NCI-H2029 treated with DMSO at 0.1 percent for 48 hours (cell line): ENCODE measurements around the gene NAB2.
"Not testable (repeated sequence)": the region's sequence is repeated elsewhere in the genome, so short reads cannot be mapped to it uniquely, and the experiment has no call there.

Experiments
- DNase-seq: peaks from one replicate; lab custom pipeline; 2025; lab: John Stamatoyannopoulos, UW

The NAB2 gene

GRCh38 chr12:57112492-57113294, 23.8 kb downstream of the NAB2 start:
- DNase-seq: no peak

- DNase-seq: no peak
These were observed 27.8 kb downstream of the NAB2 start for GRCh38 chr12:57116580-57117281.

- no peak for DNase-seq
These were observed 29.9 kb downstream of the NAB2 start for GRCh38 chr12:57118711-57119271.

GRCh38 chr12:57119294-57120085, 30.6 kb downstream of the NAB2 start:
- no peak for DNase-seq

DNA sequence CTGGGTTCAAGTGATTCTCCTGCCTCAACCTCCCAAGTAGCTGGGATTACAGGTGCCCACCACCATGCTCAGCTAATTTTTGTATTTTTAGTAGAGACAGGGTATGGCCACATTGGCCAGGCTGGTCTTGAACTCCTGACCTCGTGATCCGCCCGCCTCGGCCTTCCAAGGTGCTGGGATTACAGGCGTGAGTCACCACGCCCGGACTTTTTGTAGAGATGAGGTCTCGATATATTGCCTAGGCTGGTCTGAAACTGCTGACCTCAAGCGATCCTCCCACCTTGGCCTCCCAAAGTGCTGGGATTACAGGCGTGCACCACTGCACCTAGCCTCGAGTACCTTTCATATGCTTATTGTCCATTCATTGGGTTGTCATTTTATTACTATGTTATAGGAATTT, 31.8 kb downstream of the NAB2 start:
- not testable (repeated sequence) for DNase-seq

GRCh38 chr12:57123813-57124212, 34.9 kb downstream of the NAB2 start:
- DNase-seq: no peak

DNA sequence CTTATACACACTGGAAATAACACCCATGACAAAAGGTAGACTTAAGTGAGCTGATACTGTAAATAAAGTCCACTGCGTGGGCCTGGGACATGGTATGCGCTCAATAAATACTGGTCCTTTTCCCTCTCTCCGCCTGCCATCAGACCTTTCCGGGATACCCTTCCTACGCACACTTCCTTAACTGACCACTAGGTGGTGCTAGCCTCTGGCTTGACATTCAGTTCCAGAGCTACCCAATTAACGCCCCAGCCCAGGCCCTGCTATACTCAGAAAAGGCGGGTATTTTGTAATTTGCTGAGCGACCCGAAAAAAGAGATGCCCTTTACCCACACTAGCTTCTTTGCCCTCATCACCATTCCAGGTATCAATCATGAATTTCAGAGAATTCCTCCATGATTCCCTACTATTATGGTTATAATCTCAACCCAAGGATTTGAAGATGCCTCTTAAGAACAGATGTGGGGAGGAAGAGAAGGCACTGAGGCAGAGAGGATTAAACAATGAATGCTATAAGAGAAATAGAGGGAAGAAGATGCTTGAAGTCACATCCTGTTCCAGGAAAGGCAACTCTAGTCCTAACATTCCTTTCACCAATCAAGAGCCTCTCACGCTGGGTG, 35.5 kb downstream of the NAB2 start:
- peak; percentile 81 for DNase-seq

GRCh38 chr12:57126061-57126460, 37.1 kb downstream of the NAB2 start:
- no peak for DNase-seq

DNA sequence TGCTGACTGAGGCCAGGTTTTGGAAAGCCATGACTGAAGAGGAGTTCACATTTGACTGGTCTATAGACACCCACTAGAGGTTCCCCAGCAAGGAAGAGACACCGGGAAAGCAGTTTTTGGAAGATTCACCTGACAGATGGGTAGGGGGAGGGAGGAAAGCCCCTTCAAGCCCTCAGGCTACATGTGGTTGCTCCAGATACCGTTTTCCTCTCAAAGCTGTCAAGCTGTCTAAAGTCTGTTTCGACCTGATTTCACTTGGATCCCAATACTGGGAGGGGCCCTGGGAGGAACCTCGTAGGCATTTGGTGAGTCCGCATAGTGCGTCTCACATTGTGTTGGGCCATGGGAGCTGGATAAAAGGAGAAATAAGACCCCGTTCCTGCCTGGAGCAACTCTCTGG, 37.6 kb downstream of the NAB2 start:
- DNase-seq: no peak

DNA sequence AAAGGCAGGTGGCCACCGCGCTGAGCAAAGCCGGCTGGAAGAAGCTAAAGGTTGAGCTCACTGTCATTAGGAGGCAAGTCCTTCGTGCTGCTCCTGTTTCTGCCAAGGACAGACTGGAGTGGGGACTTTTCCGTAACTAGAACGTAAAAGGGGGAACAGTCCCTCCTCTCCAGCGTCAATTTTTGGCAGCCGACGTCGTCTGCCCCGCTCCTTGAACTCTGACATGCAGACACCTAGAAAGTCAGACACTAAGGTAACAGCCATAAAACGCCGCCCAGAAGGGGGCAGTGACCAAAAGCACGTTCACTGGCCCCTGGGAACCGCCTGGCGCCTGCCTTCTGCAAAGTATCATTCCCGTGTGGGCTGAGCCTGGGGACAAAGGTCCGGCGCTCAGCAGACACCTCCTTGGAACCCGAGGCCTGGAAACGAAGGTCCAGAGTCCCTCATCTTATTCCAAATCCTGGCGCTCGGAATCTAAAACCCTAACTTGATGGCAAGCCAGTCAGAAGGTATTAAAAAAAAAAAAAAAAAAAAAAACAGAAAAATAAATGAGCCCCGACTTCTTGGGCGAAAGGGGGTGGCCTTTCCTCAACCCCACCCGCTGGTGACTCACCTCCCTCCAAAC, 38.3 kb downstream of the NAB2 start:
- no peak for DNase-seq

DNA sequence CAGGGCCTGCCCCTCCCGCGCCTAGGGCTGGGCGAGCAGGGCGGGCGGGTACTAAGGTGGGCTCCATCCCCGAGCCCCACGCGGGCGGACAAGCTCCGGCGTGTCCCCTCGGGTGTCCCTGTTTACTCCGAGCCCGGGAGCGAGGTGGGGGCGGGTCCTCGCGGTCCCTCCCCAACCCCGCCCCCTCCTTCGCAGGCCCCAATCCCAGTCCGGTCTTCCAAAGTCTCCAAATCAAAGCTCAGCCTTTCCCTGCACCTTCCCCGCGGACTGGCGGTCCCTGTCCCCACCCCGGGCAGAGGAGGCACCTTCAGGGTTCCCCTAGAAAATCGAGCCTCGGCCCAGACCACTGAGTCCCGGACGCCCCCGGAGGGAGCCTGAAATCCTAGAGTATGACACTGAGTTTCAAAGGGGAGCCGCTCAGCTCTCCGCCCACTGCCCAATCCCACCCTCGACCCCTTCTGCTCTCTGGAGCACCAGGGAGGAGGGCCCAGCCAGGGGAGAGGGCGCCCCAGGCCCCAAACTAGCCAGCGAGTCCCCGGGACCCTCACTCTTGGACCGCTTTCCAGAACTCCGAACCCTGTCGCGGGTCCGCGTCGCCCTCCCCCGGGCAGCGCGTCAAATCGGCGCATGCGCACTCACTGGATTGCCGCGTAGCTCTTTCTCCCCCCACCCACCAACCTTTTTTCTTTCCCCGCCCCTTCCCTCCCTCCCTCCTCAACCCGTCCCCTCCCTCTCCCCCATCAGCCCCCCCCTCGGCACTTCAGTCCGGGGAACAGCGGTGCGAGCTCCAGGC, 39.0 kb downstream of the NAB2 start, which contains the start of gene LRP1:
LRP1 (plus strand) TSS at position 758 of the 793 bp plus-strand sequence. CDS start 482 bp downstream, outside the sequence.
- peak; percentile 50 for DNase-seq

- DNase-seq: no peak
These were observed 39.8 kb downstream of the NAB2 start for GRCh38 chr12:57128519-57129247.

GRCh38 chr12:57129321-57129842, 40.5 kb downstream of the NAB2 start:
- no peak for DNase-seq

DNA sequence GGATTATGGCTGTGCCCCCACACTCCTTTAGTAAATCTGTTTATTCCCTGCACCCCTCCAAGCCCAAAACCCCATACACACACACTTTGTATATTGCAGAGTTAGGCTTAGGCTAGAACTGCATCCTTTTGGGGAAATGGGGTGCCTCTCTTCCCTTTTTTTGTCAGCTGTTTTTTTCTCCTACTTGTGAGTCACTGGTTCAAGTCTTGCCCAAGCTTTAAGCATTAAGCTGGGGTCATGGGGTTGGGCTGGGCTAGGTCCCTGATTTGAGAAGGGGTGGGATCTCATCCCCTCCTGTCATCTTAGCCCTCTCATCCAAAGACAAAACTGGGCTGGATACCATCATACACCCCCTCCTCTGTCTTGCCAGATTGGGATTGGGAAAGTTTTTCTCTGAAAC, 41.0 kb downstream of the NAB2 start:
- DNase-seq: no peak

DNA sequence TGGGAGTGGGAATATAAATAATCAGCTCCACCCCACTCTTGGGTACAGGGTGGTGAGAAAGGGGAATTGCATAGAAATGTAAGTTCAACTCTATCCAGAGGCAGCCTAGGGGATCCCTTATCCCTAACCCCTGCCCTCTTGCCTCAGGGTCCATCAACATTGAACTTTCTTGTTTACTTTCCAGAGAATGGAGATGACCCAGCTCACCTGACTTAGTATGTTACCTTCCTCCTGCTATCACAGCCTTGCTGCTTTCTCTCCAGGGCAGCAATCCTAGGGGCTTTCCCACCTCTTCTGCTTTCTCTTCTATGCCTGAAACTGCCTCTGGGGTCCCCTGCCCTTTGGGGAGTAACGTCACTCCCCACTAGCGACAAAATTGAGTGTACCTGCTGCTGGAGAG, 42.0 kb downstream of the NAB2 start:
- no peak for DNase-seq

DNA sequence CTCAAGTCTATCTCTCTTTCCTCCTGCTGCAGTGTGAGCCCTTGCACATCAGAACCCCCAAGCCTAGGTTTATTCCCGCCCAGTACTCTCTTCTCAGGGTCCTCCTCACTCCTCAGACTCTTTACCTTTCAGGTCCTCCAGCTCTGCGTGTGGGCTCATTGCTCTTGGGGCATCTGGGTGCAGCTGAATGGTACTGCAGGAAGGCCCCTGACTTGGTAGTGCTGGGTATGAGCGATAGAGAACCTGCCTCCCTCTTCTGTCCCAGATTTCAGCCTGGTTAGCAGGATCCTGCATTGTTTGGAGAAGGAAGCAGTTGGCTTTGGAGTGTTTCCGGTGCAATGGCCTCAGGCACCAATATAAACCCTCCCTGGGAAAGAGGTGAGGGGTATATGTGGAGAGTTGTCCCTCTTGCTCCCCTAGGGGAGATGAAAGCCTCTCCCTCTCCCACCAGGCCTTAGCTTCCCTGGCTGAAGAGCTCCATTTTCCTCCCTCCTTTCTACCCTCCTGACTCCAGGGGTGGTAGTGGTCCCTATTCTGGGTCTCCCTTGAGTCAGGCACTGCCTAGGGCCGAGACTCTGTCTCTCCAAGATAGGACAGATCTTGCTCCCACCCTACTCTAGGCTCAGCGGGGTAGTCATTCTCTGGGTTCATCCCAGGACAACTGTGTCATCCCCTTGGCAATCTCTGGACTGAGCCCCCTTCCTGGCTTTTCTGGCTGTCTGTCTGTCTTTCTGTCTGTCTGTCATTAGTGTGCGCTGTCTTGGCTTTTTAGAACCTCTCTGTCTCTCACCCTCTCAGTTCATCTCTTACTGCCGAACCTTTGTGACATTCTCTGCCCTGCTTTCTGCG, 43.2 kb downstream of the NAB2 start:
- DNase-seq: no peak

- DNase-seq: no peak
These were observed 44.2 kb downstream of the NAB2 start for GRCh38 chr12:57133013-57133569.

DNA sequence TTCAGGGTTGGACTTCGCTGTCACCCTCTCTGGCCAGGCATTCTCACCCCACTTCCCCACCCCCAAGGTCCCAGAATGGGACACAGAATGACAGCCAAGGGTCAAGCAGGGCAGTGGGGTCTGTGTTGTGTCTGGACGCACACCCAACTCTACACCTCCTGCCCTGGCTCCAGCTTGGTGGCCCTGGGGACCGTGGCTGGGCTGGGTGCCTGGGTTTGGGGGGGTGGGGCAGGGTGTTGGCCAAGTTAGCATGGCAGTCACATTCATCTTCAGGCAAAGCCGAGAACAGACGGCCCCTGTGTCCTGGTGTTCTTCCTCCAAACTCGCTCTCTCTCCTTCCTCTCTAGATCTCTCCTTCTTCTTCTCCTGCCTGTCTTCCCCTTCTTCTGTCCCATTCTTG, 45.0 kb downstream of the NAB2 start:
- no peak for DNase-seq
